Measurements from ENCODE around the gene COQ2.

The COQ2 gene

GRCh38 chr4:83223781-83224180, 60.8 kb downstream of the COQ2 start:
- Mint-ChIP-seq H3K4me3 (no peak overlapping the region), H3K36me3 (no peaks in the 10 kb centered on the region), H3K9me3 (no peaks in the 10 kb centered on the region), H3K4me1 (peaks cover 30% of the 10 kb centered on the region), H3K27ac (no peak overlapping the region)
- no peak for DNase-seq (ENCODE audit: low spot score in 2 of 2)
- ATAC-seq, result no peak

GRCh38 chr4:83221897-83222441, 62.6 kb downstream of the COQ2 start:
- ATAC-seq (no peak), DNase-seq (ENCODE audit: low spot score in 2 of 2) (no peak)
- no peaks in the 10 kb centered on the region for H3K36me3 Mint-ChIP-seq
- H3K9me3 Mint-ChIP-seq, result no peaks in the 10 kb centered on the region
- no peak overlapping the region for H3K4me3 Mint-ChIP-seq
- H3K27ac Mint-ChIP-seq, result no peak overlapping the region
- peaks cover 48% of the 10 kb centered on the region for H3K4me1 Mint-ChIP-seq

- H3K9me3 Mint-ChIP-seq, result no peaks in the 10 kb centered on the region
- H3K27ac Mint-ChIP-seq, result peak overlapping the region; percentile 71
- ATAC-seq (peak; percentile 68), DNase-seq (ENCODE audit: low spot score in 2 of 2) (peak; percentile 10 to 77)
- H3K4me1 Mint-ChIP-seq, result peaks cover 69% of the 10 kb centered on the region
- H3K36me3 Mint-ChIP-seq, result no peaks in the 10 kb centered on the region
- H3K4me3 Mint-ChIP-seq, result peak overlapping the region; percentile 67
Observed at GRCh38 chr4:83219344-83220331, 65.0 kb downstream of the COQ2 start.

GRCh38 chr4:83217721-83218522, 66.7 kb downstream of the COQ2 start:
- ATAC-seq, result peak; percentile 94
- no peak overlapping the region for H3K27ac Mint-ChIP-seq

GRCh38 chr4:83216959-83217683, 67.5 kb downstream of the COQ2 start:
- Mint-ChIP-seq H3K9me3 (no peaks in the 10 kb centered on the region), H3K36me3 (no peaks in the 10 kb centered on the region), H3K27ac (no peak overlapping the region), H3K4me1 (peaks cover 77% of the 10 kb centered on the region), H3K4me3 (peak overlapping the region; percentile 67)
- DNase-seq (ENCODE audit: low spot score in 2 of 2) (peak in 1 of 2 donors; percentile 53), ATAC-seq (no peak)

More at GRCh38 chr4:83217721-83218522, 66.7 kb downstream of the COQ2 start:
- Mint-ChIP-seq H3K9me3 (no peaks in the 10 kb centered on the region), H3K4me1 (peaks cover 76% of the 10 kb centered on the region), H3K4me3 (peak overlapping the region; percentile 67), H3K36me3 (no peaks in the 10 kb centered on the region)
- DNase-seq (ENCODE audit: low spot score in 2 of 2), result peak; percentile 25 to 74

- H3K9me3 Mint-ChIP-seq, result no peaks in the 10 kb centered on the region
- H3K4me1 Mint-ChIP-seq, result peaks cover 79% of the 10 kb centered on the region
- no peak overlapping the region for H3K27ac Mint-ChIP-seq
- H3K4me3 Mint-ChIP-seq, result no peak overlapping the region
- H3K36me3 Mint-ChIP-seq, result no peaks in the 10 kb centered on the region
- ATAC-seq (no peak), DNase-seq (ENCODE audit: low spot score in 2 of 2) (no peak)
Observed at GRCh38 chr4:83214079-83214478, 70.5 kb downstream of the COQ2 start.
